COLO829 (cell line): Measurements from ENCODE around the gene NXPH4.

Experiments
- DNase-seq: peaks from one replicate; pipeline ENCODE4 v3.0.0; 2012; ENCODE audit warnings: low spot score

The NXPH4 gene

DNA sequence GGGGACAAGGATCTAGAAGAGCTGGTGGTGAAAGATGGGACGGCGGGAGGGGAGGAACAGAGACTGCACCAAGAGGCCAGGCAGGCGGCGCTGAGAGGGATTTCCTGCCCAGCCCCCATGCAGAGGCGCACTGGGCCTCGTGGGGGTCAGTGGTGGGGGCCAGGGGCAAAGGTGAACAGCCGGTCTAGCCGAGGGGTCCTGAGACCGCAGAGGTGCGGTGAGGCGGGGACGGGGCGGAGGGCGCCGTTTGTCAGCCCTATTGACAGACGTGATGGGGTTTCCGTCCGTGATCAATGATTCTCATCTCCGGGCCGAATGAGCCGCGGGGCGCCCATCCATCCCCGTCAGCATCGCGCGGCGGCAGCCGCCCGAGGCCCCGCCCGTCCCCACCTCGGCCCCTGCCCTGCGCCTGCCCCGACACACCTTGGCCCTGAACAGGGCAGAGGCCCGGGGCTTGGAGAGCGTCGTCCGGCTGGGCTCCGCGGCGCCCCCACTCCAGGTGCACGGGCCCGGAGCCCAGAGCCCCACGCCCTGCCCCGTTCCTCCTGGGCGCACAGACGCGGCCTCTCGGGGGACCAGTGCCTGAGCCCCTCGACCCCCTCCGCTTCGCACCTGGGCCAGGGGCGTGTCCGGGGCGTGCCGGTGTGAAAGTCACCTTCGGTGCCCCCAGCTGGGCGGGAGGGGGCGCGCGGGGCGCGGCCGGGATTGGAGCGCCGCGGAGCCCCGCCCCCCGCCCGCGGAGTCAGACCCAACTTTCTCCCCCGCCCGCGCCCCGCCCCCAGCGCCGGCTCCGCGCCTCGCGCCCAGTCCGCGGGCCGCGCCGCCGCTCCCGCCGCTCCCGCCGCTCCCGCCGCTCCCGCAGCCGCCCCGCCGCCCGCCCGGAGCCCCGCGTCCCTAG is at the start of gene NXPH4:
NXPH4 (plus strand) TSS at position 781 of the 898 bp plus-strand sequence. CDS start 176 bp downstream, outside the sequence.
- DNase-seq: no peak

DNA sequence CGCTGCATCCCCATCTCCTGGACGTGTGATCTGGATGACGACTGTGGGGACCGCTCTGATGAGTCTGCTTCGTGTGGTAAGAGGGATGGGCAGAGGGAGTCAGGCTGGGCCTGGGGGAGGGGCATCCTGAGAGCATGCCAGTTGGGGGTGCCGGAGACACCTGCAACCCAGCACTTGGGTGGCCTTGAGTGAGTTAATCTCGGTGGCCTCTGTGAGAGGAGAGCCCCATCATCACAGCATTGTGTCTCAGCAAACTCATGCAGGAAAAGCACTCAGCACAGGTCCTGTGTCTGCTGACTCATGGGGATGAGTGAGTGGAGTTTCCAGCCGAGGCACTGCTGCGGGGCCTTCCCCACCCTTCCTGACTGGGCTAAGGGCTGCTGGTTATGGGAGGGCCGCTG is 49.6 kb upstream of the NXPH4 start:
- DNase-seq: no peak

DNA sequence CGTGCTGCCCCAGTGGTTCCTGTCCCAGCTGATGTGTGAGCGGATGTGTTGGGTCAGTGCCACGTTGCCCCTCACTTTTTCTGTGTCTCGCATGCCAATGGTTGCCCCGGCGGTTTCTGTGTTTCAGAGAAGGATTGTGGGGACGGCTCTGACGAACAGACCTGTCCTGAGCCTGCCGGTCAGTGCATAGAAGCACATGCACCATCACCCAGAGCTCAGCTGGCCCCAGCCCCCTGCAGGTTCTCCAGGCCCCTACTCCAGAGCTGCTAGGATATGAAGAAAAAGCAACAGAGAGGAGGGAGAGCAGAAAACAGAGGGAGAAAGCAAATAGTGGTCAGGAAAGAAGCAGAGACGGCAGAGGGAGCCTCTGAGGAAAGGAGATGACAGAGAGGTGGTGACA is 48.5 kb upstream of the NXPH4 start:
- DNase-seq: no peak

DNA sequence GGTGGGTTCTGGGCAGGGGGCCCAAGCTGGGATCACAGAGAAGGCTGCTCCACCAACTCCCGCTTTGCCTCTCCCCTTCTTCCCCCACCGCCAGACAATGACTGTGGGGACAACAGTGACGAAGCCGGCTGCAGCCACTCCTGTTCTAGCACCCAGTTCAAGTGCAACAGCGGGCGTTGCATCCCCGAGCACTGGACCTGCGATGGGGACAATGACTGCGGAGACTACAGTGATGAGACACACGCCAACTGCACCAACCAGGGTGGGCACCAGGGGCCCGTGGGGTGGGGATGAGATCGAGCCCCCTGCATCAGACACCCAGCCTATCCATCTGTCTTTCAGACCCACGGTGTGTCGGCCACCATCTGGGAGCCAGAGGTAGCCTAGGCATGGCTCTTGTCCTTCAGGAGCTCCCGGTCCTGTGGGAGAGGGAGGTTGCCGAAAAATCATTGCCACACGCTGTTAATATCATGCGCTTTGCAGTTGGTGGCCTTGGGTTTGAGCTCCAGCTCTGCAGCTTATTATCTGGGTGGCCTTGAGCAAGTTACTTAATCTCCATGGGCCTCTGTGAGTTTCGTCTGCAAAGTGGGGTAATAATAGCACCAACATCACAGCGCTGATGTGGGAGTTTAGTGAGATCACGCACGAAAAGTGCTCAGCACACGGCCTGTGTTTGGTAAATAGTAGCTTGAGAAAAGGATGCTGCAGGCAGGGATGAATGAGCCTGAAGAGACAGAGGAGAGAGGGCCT is 47.4 kb upstream of the NXPH4 start:
- DNase-seq: no peak

DNA sequence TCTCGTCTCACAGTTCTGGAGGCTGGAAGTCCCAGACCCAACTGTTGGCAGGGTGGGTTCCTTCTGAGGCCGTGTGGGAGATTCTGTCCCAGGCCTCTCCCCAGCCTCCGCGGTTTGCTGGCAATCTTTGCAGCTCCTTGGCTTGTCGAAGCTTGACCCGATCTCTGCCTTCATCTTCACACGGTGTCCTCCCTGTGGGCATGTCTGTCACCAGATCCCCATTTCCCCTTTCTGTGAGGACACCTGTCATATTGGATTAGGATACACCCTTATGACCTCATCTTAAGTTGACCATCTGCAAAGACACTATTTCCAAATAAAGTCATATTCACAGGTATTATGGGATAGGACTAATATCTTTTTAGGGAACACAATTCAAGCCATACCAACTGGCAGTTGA is 46.6 kb upstream of the NXPH4 start:
- DNase-seq: no peak

DNA sequence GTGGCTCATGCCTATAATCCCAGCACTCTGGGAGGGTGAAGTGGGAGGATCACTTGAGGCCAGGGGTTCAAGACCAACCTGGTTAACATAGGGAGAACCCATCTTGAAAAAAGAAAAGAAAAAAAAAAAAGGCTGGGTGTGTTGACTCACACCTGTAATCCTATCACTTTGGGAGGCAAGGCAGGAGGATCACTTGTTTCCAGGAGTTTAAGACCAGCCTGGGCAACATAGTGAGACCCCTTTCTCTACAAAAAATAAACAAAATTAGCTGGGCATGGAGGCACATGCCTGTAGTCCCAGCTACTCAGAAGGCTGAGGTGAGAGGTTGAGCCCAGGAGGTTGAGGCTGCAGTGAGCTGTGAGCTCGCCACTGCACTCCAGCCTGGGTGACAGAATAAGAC is 46.2 kb upstream of the NXPH4 start:
- DNase-seq: no peak

DNA sequence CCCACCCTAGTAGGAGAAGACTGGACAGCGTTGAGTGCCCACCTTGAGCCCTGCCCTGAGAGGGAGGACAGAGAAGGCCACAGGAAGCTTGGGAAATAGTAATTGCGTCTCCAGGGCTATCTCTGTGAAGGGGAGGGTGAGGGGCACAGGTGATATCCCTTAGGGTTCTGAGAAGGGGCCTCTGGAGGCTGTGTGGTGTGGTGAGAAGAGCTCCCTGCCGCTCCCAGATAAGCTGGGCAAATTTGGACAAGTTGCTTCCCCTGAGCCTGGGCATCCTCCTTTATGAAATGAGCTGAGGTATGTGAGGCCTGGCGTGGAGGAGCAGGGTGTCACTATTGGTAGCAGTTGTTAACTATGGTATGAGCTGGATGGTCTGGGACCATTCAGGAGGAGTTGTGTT is 45.7 kb upstream of the NXPH4 start:
- no peak for DNase-seq

DNA sequence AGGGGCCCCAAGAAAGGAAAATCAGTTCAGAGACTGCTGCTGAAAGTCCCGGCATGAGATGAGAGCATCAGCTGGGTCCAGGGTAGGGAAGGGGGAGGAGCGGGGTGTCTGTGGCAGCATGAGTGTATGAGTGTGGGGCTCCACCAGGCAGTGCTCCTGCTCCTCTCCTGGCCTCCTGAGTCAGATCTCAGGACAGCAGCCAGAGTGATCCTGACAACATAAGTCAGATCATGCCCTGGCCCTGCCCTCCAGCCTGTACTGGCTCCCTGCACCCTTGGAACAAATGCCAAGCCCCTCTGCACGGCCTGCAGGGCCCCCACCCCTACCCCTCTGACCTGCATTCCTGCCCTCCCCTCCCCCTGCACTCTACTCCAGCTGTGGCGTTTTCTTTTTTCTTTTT is 44.9 kb upstream of the NXPH4 start:
- DNase-seq: no peak

DNA sequence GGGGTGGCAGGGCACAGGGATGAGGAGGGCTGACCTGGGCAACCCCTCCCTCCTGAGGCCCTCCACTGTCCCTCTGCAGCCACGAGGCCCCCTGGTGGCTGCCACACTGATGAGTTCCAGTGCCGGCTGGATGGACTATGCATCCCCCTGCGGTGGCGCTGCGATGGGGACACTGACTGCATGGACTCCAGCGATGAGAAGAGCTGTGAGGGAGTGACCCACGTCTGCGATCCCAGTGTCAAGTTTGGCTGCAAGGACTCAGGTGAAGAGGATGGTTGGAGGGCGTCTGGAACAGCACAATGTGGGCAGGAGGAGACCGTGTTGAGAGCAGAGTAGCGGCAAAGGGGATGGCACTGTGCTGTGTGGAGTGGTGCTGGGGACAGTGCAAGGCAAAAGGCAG is 43.5 kb upstream of the NXPH4 start:
- DNase-seq: no peak

DNA sequence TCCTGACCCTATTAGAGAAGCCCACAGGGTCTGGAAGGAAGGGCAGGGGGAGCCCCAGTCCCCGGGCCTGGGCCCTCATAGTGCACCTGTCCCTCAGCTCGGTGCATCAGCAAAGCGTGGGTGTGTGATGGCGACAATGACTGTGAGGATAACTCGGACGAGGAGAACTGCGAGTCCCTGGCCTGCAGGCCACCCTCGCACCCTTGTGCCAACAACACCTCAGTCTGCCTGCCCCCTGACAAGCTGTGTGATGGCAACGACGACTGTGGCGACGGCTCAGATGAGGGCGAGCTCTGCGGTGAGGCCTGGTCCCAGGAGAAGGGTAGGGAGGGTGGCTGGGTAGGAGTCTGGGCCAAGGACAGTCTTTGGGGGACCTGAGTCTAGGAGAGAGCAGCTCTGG is 42.9 kb upstream of the NXPH4 start:
- DNase-seq: no peak

DNA sequence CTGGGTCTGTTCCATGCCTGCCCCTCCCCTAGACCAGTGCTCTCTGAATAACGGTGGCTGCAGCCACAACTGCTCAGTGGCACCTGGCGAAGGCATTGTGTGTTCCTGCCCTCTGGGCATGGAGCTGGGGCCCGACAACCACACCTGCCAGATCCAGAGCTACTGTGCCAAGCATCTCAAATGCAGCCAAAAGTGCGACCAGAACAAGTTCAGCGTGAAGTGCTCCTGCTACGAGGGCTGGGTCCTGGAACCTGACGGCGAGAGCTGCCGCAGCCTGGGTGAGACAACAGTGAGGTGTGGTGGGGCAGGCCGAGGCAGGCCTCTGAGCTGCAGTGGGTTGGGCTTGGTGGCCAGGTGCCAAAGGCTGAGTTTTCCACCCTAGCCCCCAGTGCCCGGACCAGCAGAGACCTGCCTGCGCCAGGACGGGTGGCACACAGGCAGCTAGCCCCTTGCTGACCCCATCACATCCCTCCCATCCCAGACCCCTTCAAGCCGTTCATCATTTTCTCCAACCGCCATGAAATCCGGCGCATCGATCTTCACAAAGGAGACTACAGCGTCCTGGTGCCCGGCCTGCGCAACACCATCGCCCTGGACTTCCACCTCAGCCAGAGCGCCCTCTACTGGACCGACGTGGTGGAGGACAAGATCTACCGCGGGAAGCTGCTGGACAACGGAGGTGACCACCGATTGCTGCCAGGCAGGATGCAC is 41.0 kb upstream of the NXPH4 start:
- DNase-seq: peak; percentile 65

DNA sequence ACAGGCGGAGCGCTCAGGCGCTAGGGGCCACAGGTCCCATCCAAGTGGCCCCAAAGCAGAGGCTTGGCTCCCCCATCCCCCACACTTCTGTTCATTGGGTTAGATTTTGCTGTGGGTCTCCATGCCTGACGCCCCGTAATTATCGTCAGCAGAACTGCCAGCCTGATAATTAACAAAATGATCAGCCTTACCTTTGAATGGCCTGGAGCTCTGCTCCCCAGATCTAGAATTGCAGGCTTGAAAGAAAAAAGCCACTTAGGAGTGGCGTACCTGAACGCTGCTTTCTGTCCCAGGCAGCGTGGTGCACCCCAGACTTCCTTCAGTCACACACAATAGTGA is 40.5 kb upstream of the NXPH4 start:
- DNase-seq: no peak

DNA sequence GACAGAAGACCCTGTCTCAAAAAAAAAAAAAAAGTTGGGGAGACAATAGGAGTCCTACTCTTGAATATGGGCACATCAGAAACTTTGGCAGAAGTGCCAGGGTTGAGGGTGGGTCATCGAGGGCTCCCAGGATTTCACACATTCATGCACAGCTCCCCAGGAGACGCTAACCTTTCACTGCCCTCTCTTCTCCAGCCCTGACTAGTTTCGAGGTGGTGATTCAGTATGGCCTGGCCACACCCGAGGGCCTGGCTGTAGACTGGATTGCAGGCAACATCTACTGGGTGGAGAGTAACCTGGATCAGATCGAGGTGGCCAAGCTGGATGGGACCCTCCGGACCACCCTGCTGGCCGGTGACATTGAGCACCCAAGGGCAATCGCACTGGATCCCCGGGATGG is 39.7 kb upstream of the NXPH4 start:
- DNase-seq: no peak

DNA sequence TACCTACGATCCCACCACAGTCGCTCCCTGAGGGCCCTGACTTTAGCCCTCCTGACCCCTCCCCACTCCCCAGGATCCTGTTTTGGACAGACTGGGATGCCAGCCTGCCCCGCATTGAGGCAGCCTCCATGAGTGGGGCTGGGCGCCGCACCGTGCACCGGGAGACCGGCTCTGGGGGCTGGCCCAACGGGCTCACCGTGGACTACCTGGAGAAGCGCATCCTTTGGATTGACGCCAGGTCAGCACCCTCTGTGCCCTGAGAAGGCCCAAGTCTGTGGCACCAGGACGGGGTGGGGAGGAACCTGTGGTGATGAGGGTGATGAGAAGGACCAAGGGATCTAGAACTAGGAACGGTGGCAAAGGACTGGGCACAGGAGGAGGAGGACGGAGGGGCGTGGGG is 39.2 kb upstream of the NXPH4 start:
- DNase-seq: no peak

DNA sequence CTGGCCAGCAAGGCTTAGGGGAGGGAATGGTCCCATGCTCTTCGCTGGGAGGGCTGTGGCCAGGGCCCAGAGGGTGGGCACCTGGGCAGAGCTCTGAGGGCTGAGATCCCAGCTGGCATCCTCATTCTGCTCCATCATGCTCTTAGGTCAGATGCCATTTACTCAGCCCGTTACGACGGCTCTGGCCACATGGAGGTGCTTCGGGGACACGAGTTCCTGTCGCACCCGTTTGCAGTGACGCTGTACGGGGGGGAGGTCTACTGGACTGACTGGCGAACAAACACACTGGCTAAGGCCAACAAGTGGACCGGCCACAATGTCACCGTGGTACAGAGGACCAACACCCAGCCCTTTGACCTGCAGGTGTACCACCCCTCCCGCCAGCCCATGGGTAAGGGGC is 38.4 kb upstream of the NXPH4 start:
- no peak for DNase-seq

DNA sequence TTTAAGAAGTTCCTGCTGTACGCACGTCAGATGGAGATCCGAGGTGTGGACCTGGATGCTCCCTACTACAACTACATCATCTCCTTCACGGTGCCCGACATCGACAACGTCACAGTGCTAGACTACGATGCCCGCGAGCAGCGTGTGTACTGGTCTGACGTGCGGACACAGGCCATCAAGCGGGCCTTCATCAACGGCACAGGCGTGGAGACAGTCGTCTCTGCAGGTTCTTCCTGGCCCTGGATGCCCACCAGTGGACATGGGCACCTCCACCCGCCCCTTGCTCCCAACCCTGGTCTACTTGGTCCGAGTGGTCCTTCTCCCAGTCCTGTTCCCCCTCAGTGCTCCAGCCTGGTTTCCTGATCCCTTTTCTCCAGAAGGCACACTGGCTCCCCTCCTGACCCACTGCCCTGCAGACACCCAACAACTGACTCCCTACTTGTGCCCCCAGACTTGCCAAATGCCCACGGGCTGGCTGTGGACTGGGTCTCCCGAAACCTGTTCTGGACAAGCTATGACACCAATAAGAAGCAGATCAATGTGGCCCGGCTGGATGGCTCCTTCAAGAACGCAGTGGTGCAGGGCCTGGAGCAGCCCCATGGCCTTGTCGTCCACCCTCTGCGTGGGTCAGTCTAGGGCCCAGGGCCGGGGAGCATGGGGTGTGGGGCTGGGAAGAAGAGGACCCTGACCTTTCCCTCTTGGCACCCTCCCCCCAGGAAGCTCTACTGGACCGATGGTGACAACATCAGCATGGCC is 37.1 kb upstream of the NXPH4 start:
- no peak for DNase-seq

DNA sequence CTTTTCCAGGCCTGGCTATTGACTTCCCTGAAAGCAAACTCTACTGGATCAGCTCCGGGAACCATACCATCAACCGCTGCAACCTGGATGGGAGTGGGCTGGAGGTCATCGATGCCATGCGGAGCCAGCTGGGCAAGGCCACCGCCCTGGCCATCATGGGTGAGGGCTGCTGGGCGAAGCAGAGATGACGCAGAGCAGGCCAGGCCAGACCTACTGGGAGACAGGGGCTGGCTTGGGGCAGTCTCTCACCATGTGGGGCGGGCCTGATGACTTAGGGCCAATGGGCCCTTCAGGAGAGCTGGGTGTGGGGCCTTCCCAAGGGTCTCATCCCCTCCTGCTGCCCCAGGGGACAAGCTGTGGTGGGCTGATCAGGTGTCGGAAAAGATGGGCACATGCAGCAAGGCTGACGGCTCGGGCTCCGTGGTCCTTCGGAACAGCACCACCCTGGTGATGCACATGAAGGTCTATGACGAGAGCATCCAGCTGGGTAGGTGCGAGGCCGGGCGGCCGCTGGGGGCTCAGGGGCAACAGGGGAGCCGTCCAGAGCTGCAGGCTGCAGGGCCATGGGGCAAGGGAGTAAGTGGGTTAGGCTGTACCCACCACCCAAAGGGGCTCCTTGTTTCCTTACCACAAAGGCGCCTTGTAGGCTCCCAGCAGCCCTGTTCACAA is 36.1 kb upstream of the NXPH4 start:
- no peak for DNase-seq

DNA sequence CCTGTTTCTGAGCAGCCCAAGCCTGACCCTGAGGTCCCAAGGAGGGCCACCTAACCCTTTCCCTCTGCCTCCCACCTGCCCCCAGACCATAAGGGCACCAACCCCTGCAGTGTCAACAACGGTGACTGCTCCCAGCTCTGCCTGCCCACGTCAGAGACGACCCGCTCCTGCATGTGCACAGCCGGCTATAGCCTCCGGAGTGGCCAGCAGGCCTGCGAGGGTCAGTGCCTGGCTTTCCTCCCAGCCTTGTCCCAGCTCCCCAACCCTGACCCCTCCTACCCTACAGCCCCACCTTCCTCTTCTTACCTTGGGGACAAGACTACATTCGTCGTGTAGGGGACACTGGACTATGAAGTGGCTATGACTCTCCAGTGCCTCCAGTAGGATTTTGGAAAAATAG is 35.5 kb upstream of the NXPH4 start:
- DNase-seq: no peak

DNA sequence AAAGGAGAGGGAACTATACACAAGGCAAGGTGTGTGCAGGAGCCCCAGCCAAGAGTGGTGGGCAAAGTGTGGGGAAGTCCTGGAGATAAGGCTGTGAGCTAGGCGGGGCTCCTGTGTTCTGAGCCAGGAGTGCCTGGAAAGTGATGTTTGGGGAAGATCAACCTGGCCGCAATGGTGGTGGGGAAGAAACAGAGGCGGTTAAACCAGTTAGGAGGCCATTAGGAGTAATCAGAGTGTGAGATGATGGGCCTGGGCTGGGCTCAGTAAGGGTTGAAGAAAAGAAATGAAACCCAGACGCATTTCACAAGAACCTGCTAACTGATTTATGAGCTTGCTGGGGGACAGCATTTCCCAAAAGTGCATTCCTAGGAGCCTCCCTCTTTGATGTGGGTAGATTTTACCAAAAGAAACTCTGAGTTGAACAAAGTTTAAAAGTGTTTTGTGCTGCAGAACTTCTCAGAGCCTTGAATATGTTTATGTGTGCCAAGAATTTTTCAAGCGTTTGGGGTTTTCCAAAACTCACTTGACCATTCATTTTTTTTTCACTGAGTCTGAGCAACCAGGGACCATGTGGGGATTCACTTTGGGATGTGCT is 34.9 kb upstream of the NXPH4 start:
- DNase-seq: no peak

DNA sequence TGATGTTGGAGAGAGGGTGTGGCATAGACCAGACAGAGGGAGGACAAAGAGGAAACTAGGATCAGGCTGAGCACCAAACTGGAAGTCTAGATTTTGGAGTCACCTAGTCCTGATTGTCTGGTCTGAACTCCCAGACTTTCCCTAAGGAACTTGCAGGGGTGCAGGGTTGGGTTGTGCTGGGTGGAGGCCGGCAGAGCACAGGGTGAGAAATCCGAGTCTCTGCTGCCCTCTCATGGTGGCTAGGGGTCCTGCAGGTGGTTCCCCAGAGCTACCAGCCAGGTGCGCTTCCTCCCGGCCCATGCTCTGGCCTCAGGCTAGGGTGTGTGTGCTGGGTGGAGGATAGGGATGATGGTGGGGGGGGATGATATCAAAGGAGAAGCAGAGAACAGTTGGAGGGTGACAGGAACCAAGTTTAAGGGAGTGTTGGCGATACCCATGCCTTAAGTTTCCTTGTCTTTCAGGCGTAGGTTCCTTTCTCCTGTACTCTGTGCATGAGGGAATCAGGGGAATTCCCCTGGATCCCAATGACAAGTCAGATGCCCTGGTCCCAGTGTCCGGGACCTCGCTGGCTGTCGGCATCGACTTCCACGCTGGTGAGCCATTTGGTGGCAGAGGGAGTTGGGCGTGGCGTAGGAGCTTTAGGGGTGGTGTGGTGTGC is 33.5 kb upstream of the NXPH4 start:
- DNase-seq: peak; percentile 81
